Activated CD4-positive, alpha-beta T cell treated with anti-CD3 and anti-CD28 coated beads for 48 hours (primary cell): Measurements from ENCODE around the gene DNPH1.
A peak's percentile ranks its signal among the peaks of the same experiment; 100 is the strongest.

Source experiments
- DNase-seq: peaks from one replicate; pipeline ENCODE4 v3.0.0-alpha.2; 2020

Gene DNPH1

DNA sequence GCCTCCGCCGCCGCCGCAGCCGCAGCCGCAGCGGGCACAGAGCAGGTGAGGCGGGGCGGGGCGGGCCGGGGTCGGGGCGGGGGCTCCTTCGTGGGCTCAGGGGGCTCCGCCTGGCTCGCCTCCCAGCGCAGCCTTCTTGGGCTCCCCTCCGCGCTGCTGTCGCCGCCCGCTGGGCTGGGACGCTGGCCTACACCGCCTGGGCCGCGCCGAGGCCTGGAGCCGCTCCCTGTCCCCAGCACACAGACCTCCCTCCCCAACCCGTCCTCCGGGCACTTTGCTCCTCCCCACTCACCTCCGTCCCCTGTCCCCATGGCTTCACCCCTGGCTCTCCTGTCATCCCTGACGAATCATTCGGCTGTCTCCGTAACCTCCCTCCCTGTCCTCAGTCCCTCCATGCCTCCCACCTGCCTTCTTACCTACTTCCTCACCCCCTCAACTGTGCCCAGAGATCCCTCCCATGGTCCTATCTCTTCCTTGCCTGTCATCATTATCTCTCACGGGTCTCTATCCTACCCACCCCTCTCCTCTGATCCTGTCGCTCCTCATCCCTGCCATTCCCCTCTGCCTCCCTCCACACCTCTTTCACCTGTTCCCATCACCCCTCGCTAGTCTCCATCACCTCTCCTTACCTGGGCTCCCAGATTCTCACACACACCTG lies 14.5 kb upstream of the DNPH1 start:
- DNase-seq: no peak

DNA sequence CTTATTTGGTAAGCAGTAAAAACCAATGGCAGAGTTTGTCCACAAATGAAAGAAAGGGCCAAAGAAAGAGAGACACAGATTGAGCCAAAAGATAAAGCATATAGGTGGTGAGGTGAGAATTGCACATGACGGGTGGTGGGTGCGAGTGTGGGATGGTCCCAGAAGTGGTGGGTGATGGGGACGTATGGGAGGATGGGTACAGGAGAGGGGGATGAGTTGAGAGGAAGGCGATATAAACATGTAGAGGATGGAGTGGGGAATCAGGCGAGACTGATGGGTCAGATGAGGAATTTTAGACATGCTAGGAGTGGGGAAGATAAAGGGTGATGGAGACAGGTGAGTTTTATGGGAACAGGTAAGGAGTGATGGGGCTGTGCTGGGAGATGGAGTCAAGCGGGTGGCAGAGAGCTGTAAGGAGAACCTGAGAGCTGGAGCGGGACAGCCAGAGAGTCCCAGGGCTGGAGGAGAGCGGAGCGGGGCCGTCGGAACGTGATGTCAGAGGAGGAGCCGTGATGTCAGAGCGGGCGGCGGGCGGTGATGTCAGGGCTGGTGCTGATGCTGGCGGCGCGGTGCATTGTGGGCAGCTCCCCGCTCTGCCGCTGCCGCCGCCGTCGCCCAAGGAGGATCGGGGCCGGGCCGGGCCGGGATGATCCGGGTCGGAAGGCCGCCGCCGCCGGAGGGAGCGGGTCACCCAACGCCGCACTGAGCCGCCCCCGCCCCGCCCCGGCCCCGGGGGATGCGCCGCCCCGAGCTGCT lies 13.8 kb upstream of the DNPH1 start, which contains the start of gene TTBK1:
TTBK1 (plus strand) TSS at position 574 of the 756 bp plus-strand sequence. CDS start 3,180 bp downstream, outside the sequence.
- DNase-seq: peak; percentile 58

DNA sequence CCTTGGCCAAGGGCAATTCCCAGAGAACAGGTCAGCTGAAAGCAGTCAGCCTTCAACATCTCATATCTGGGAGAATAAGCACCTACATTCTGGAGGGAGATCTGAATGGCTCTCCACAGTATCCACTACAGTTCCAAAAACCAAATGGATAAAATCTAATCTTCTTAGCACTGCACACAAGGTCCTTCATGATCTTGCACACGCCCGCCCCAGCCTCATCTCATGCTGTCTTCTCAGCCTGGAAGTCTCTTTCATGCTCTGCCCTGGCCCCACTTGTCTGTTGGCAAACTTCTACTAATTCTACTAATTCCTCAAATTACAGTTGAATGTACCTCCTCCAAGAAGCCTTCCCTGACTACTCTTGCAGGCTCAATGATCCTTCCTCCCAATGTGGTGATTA lies 12.2 kb upstream of the DNPH1 start:
- no peak for DNase-seq

DNA sequence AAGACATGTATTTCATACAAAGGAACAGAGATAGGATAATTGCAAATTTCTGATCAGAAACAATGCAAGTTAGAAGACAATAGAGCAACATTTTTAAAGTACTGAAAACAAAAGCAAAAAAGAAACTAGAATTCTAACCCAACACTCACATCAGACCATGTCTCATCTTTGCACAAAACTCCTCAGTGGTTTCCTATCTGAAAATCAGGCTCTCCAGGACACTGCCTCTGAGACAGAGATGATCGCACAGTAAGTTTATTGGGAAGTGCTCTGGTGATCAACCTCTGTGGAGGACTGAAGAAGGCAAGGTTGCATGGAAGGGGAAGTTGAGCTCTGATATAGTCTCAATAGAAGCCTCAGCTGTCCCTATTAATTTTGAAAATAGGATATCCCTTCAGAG lies 11.7 kb upstream of the DNPH1 start:
- no peak for DNase-seq

DNA sequence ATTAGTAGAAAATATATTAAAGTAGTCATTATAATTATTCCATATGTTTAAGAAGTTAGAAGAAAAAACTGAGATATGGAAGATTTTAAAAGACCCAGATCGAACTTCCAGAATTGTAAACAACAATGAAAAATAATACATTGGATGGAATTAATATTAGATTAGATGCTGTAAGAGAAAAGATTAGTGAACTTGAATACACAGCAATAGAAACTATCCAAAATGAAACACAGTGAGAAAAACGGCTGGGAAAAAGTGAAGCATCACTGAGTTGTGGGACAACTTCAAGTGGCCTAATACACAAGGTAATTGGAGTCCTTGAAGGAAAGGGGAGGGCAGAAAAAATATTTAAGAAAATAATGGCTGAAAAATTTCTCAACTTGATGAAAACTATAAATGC lies 9.8 kb upstream of the DNPH1 start:
- no peak for DNase-seq

DNA sequence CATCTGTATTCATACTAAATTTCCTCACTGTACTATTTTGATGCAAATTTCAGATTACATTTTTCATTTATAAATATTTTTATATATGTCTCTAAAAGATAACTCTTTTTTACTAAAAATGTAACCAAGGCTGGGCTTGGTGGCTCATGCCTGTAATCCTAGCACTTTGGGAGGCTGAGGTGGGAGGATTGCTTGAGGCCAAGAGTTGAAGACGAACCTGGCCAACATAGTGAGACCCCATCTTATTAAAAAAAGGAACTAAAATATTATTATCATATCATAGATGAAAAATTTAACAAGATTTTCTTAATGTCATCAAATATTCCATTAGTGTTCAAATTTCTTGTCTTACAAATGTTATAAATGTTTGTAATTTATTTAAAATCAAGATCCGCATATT lies 6.6 kb upstream of the DNPH1 start:
- no peak for DNase-seq

DNA sequence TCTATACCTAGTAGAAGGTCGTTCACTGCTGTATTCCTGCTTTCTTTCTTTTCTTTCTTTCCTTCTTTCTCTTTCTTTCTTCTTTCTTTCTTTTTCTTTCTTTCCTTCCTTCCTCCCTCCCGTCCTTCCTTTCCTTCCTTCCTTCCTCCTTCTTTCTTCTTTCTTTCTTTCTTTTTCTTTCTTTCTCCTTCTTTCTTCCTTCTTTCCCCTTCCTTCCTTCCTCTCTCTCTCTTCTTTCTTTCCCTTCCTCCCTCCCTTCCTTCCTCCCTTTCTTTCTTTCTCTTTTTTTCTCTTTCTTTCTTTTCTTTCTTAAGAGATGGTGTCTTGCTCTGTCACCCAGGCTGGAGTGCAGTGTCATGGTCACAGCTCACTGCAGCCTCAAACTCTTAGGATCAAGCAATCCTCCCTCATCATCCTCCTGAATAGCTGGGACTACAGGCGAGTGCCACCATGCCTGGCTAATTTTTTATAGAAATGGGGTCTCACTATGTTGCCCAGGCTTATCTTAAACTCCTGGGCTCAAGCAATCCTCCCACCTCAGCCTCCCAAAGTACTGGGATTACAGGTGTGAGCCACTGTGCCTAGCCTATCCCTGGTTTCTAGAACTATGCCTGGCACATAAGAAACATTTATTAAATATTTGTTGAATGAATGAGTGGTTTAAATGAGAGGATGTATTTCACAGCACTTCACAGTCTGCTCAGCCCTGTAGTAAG lies 2.6 kb upstream of the DNPH1 start:
- no peak for DNase-seq

DNA sequence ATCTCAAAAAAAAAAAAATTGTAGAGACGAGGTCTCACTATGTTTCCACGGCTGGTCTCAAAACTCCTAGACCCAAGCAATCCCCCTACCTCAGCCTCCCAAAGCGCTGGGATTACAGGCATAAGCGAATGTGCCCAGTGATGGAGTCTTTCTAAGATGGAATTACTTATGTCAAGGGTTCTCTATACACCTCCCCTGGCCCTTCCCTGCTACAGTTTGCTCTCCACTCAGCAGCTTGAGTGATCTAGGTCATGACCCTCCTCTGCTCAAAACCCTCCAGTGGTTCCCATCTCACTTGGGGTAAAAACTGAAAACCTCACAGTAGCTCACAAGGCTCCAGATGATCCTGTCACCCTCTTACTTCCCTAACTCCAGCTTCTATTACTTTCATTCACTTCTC lies 1.8 kb upstream of the DNPH1 start:
- DNase-seq: no peak

DNA sequence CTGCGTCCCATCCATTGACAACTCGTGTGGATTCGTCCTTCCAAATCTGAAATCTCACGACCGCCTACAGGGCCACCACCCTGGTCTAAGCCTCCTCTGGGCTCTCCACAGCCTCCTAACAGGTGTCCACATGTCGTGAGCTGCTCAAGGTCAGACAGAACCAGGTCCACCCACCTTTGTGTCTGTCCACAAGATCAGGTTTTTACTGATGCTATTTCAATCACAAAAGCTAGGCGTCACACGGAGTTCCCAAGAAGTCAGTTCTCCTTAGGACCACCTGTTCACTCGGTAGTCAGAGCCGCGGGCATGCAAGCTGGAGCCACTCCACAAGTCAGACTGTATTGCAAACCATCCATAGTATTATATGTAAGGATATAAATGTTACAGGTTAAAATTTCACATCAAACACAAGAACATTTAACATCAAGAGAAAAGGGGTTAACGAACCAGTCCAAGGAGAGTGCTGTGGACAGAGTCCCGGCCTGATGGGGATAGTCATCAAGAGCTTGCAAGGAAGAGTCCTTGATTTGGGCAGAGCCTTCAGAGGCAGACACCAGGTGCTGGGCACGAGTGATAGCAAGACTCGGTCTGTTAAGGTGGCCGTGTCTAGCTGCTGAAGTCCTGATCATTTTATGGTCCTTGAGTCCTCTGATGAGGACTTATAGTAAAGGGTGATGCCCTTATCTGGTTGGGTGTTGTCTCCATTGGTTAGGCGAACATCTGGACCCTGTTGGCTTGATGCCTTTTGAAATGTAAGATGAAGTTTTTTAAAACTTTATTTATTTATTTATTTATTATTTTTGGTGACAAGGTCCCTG lies 731 bp upstream of the DNPH1 start:
- no peak for DNase-seq

DNA sequence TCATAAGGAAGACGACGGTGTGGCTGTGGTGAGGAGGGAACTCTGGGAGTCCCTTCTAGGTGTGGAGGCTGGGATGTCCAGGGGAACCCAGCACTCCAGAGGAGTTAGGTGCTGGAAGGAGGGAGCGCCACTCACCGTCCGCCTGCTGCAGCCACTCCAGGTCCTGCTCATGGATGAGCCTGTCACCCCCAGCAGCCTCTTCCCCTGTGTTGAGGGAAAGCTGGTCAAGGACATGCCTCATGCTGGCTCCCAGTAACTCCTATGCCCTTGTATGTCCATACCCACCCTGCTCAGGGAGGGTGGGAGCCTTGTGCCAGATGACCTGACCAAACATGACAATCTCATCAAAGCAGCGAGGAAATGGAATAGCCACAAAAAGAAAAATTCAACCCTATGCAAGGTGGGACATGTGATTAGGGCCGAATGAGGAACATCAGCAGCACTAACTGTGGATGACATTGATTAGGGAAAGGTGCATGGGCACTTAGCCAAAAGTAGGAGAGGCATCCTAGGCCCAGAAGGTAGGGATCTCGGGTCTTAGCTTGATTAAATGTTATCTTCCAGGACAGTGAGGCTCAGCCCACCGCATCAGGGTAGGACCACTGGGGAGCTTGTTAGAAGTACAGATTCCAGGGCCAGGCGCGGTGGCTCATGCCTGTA lies 3.0 kb downstream of the DNPH1 start:
- DNase-seq: no peak

DNA sequence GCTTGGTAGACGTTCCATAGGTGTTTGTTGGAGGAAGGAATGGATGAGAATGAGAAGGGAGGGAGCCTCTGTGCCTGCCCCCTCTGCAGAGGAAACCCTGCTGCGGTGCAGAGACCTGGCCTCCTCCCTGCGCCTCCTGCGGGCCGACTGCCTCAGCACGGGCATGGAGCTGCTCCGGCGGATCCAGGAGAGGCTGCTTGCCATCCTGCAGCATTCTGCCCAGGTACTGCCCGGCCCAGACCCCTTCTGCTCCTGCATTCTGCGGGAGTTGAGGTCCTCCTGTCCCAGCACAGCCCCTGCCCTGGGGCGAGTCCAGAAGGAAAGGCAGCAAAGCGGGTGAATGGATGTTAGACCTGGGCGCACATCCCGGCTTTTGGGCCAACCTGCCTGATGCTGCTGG lies 6.1 kb downstream of the DNPH1 start:
- no peak for DNase-seq

DNA sequence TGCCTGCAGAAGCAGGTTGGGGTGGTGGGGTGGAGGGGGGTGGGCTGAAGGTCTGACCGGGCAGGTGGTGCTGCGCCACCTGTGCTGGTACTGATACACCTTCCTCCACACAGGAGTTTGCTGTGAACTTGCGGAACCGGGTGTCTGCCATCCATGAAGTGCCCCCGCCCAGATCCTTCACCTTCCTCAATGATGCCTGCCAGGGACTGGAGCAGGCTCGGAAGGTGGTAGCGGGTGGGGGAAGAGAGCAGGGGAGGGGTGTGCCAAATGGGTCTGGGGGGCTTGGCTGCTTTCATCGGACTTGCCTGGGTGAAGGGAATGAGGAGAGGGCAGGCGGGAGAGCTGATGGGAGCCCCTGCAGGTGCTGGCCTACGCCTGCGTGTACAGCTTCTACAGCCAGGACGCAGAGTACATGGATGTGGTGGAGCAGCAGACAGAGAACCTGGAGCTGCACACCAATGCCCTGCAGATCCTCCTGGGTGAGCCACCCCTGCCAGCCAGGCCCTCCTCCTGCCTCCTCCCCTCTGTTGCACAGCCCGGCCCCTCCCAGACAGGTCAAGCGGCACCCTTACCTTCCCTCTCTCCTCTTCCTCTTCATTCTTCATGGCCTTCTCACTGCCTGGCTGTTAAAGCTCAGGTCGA lies 6.7 kb downstream of the DNPH1 start:
- DNase-seq: no peak

DNA sequence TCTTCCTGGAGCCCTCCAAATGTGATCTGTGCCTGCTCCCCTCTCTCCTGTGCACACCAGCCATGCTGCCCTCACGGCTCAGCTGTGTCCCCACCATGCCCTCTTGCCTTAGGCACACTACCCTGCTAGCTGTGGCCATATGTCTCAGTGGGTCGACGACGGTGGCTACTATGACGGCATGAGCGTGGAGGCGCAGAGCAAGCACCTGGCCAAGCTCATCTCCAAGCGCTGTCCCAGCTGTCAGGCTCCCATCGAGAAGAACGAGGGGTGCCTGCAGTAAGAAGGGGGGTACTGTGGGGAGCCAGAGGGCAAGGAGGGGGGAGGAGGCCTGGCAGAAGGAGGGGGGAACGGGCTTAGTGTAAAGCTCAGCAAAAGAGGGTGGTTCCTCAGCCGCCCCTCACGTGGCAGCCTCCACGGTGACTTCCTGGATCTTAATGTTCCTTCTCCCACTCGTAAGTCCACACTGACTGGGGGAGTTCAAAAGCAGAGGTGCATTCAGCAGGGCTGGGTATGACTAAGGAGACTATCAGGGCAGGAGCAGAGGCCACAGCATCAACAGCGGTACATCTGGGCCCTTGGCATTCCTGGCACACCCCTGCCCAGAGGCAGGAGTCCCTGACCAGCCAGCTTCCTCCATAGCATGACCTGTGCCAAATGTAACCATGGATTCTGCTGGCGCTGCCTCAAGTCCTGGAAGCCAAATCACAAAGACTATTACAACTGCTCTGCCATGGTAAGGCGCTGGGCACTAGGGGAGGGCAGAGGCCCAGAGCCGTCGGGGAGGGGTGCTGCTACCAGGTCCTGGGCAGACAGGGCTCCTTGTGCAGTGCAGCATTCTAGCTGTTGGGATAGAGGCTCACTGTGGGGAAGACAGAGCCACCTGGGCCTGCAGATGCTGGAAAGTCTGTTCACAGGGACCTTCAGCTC lies 8.0 kb downstream of the DNPH1 start:
- no peak for DNase-seq

DNA sequence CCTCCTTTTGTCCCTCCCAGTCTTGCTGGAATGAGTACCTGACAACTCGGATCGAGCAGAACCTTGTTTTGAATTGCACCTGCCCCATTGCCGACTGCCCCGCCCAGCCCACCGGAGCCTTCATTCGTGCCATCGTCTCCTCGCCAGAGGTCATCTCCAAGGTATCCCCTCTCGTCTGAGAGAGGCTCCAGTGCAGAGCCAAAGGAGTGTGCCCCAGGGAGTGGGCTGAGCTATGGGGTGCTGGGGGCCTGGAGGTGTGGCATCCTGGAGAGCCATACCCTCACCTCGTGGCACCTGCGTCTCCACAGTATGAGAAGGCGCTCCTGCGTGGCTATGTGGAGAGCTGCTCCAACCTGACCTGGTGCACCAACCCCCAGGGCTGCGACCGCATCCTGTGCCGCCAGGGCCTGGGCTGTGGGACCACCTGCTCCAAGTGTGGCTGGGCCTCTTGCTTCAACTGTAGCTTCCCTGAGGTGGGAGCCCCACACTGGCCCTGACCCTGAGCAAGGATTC lies 8.8 kb downstream of the DNPH1 start:
- no peak for DNase-seq

DNA sequence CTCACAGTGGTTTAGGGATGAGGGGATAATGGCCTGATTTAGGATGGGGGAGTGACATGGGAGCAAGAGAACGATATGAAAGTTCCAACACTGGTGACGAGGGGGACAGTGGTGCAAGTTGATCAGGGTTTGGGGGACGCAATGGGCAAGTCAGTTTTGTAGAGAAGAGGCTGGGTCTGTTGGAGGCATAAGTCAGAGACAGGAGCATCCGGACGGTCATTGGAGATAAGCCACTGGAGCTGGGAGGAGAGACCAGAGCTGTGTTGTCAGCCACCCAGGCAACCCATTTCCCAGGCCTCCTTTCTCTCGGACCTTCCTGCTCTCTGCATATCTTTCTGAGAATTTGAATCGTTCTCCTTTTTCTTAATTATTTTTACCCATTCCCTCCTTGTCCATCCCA lies 9.5 kb downstream of the DNPH1 start:
- DNase-seq: no peak

DNA sequence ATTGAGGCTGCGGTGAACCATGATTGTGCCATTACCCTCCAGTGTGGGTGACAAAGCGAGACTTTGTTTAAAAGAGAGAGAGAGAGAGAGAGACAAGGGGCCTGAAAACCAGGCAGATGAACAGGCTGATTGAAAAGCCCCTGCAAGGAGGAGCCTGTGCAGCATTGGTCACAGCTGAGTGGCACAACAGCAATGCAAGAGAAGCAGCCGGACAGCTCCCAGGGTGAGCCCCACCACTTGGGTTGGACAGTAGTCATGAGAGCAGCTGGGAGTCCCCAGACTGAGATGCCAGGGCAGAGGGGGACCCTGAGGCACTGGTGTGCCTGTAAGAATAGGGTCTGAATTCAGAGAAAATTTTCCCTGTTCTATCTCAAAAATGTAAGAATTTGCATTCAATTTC lies 10.2 kb downstream of the DNPH1 start:
- no peak for DNase-seq

DNA sequence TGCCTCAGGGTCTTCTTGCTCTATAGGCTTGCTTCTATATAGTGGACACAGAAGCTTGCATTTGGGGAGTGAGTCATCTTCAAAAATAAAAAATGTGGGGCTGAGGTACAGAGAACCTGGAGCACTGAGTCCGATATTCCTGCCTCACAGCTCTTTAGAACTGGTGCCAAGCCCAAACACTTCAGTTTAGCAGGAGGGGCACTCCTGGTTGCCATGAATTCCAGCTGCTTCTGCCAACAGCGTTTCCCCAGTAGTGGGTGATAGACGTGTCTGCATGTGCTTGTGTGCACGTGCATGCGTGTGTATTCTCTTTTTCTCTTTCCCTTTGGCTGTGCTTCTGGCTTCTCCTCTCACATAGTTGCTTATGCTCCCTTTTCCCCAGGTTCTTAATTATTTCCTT lies 11.9 kb downstream of the DNPH1 start:
- DNase-seq: no peak

DNA sequence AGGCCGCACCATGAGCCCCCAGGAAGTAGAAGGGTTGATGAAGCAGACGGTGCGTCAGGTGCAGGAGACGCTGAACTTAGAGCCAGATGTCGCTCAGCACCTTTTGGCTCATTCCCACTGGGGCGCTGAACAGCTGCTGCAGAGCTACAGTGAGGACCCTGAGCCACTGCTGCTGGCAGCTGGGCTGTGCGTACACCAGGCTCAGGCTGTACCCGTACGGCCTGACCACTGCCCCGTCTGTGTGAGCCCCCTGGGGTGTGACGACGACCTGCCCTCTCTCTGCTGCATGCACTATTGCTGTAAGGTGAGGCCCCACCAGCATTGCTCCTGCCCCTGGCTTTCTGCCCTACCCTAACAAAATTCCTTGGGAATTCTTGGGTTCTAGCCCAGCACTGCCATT lies 13.1 kb downstream of the DNPH1 start:
- no peak for DNase-seq

DNA sequence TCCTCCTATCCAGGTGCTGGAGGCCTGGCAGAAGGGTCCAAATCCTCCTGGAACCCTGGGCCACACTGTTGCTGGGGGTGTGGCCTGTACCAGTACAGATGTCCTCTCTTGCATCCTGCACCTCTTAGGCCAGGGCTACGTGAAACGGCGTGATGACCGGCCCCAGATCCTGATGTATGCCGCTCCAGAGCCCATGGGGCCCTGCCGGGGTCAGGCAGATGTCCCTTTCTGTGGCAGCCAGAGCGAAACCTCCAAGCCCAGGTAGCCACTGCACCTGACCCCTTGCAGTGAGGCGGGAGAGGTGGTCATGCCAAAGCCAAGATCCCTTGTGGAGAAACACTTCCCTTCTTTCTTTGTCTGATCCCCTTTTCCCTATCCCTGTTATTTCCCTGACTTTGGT lies 14.2 kb downstream of the DNPH1 start:
- DNase-seq: no peak

DNA sequence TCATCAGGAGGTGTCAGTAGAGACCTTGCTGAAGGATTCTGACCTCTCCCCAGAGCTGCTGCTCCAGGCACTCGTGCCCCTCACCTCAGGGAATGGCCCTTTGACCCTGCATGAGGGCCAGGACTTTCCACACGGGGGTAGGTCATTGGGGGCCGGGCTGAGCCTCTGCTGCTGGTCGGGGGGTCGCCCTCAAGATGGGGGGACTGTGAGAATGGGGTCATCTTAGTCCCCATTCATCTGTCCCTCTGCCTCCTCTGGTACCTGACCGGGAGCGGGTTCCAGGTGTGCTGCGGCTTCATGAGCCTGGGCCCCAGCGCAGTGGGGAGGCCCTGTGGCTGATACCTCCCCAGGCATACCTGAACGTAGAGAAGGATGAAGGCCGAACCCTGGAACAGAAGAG lies 15.8 kb downstream of the DNPH1 start:
- no peak for DNase-seq

DNA sequence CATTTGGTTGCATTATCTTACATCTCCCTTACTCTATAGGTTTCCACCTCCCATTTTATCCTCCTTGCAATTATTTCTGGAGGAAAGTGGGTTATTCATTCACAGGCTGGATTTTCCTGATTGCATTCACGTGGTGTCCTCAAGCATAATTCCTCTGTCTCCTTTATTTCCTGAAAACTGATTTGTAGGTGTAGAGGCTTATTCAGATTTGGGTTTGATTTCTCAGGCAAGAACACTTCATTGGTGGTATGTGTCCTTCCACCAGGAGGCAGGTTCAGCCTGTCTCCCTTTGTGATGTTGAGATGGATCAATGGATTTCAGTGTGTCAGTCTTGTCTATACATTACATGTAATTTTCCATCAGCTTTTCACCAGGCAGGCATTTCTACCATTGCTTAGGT lies 17.3 kb downstream of the DNPH1 start:
- no peak for DNase-seq
